Stomach (tissue), 19 donors: ENCODE results near the gene VAMP5. TPM values are rescaled to one million over a fixed set of nuclear protein-coding genes. Genes with fewer than 3 reads are reported as not detected.

Experiments used
- DNase-seq, 2 donors: peaks; one replicate each; pipeline versions ENCODE4 v3.0.0 to v3.0.0-alpha.2; 2013 to 2019
- H3K27ac ChIP-seq, 5 donors: fragments of 200-600 bp in 4 of 5; sonication (generic) in 4 of 5; one replicate each; pipeline ENCODE4 v1.5.1; 2013 to 2019; ENCODE audit warnings: mild to moderate bottlenecking in 1 of 5, moderate library complexity in 1 of 5
- H3K27me3 ChIP-seq, 3 donors: fragments of 200-600 bp; sonication (generic); one replicate each; pipeline ENCODE4 v1.5.1; 2017 to 2019; ENCODE audit warnings: mixed run types in 1 of 3
- H3K36me3 ChIP-seq, 4 donors: fragments of 200-600 bp; sonication (generic); 1 replicate in 3 of 4; 2 replicates in 1 of 4; pipeline ENCODE4 v1.5.1; 2016 to 2019
- H3K4me1 ChIP-seq, 4 donors: fragments of 200-600 bp; sonication (generic); one replicate each; pipeline ENCODE4 v1.5.1; 2016 to 2019
- H3K4me3 ChIP-seq, 4 donors: fragments of 200-600 bp; sonication (generic) in 3 of 4; one replicate each; pipeline ENCODE4 v1.5.1; 2016 to 2019; ENCODE audit warnings: mild to moderate bottlenecking in 1 of 4
- H3K9me3 ChIP-seq, 4 donors: fragments of 200-600 bp; sonication (generic); one replicate each; pipeline ENCODE4 v1.5.1; 2016 to 2019
- CTCF ChIP-seq, 7 experiments: fragments of 450-650 bp in 4 of 7; fragments of 200-600 bp in 3 of 7; sonication (generic) in 3 of 7; IDR thresholded peaks; one replicate each; pipeline ENCODE4 v1.5.1; 2016 to 2019; ENCODE audit warnings: antibody characterized with exemption in 7 of 7, control low read depth in 2 of 7, mild to moderate bottlenecking in 1 of 7
- EP300 ChIP-seq: sonication (generic); formaldehyde crosslinking; IDR thresholded peaks from one replicate; pipeline ENCODE4 v1.6.1; 2017; ENCODE audit warnings: antibody characterized with exemption
- POLR2A ChIP-seq, 4 donors: fragments of 450-650 bp; IDR thresholded peaks; one replicate each; pipeline ENCODE4 v1.6.1; 2016; ENCODE audit warnings: antibody characterized with exemption in 4 of 4, control low read depth in 2 of 4, mild to moderate bottlenecking in 1 of 4, moderate library complexity in 1 of 4
- POLR2AphosphoS5 ChIP-seq, 3 donors: sonication (generic); formaldehyde crosslinking; IDR thresholded peaks; one replicate each; pipeline ENCODE4 v1.6.1; 2016; ENCODE audit warnings: antibody characterized with exemption in 3 of 3
- WGBS, 5 donors: extraction: QIAGEN DNeasy Blood & Tissue Kit in 3 of 5; methylation state at CpG; one replicate each; pipeline versions ENCODE4 v1.1.5 to v1.1.7; 2013 to 2018; 5-methylcytosine and 5-hydroxymethylcytosine counted together
- intact Hi-C: fragments of 100-400 bp; cut with DNase I; formaldehyde crosslinking; loops from one replicate; pipeline ENCODE4 v1.15.1; 2023; ENCODE audit warnings: low total_unique reads
- long read RNA-seq, 10 donors: transcript quantifications; one replicate each; lab custom pipeline, GENCODE V29; 2026
- polyA plus RNA-seq, 3 donors: library from polyadenylated mRNA; stranded (reverse); fragments of 200-250 nt; gene quantifications; one replicate each; pipeline ENCODE4 v1.2.3, GENCODE V29; 2013
- total RNA-seq, 5 donors: library from RNA; depleted of rRNA; stranded (reverse); fragments of >200 nt; gene quantifications; one replicate each; pipeline versions ENCODE4 v1.1.0 to v1.2.3, GENCODE V29; 2014 to 2016
- donor health status: healthy with polysubstance abuse.
- donor health status: Bipolar disorder and iron deficiency.
- donor health status: healthy.

The VAMP5 gene
- total RNA-seq, result 10 to 100 TPM in 4 of 5 donors, 1 to 10 TPM in 1; 7.7 to 82.6 (median 29.5) TPM
- polyA plus RNA-seq, result 10 to 100 TPM; 87.7 to 95.1 (median 90.4) TPM
- long read RNA-seq, donor 1, partial matches to known transcripts, result 0 of 2 reads
- long read RNA-seq, donor 1, other reads (novel, unspliced or antisense), result 0 of 2 reads
- long read RNA-seq, donor 2, partial matches to known transcripts, result 0 of 2 reads
- long read RNA-seq, donor 2, other reads (novel, unspliced or antisense), result 0 of 2 reads
- long read RNA-seq, donor 3, transcript VAMP5-201 (3 exons, 689 nt), result major isoform, 7 of 7 reads
- long read RNA-seq, donor 3, partial matches to known transcripts, result 0 of 7 reads
- long read RNA-seq, donor 3, other reads (novel, unspliced or antisense), result 0 of 7 reads
- long read RNA-seq, donor 4, partial matches to known transcripts, result 0 of 2 reads
- long read RNA-seq, donor 4, other reads (novel, unspliced or antisense), result 0 of 2 reads
- long read RNA-seq, donor 5, transcript VAMP5-201 (3 exons, 689 nt), result major isoform, 23 of 23 reads
- long read RNA-seq, donor 5, partial matches to known transcripts, result 0 of 23 reads
- long read RNA-seq, donor 5, other reads (novel, unspliced or antisense), result 0 of 23 reads
- long read RNA-seq, donor 6, result 0 reads
- long read RNA-seq, donor 7, transcript VAMP5-201 (3 exons, 689 nt), result major isoform, 27 of 32 reads
- long read RNA-seq, donor 7, partial matches to known transcripts, result 5 of 32 reads
- long read RNA-seq, donor 7, other reads (novel, unspliced or antisense), result 0 of 32 reads
- long read RNA-seq, donor 8, transcript VAMP5-201 (3 exons, 689 nt), result major isoform, 11 of 22 reads
- long read RNA-seq, donor 8, partial matches to known transcripts, result 11 of 22 reads
- long read RNA-seq, donor 8, other reads (novel, unspliced or antisense), result 0 of 22 reads
- long read RNA-seq, donor 9, transcript VAMP5-201 (3 exons, 689 nt), result major isoform, 8 of 19 reads
- long read RNA-seq, donor 9, partial matches to known transcripts, result 10 of 19 reads
- long read RNA-seq, donor 9, other reads (novel, unspliced or antisense), result 0 of 19 reads
- long read RNA-seq, donor 10, partial matches to known transcripts, result 5 of 9 reads
- long read RNA-seq, donor 10, other reads (novel, unspliced or antisense), result 0 of 9 reads

GRCh38 chr2:85584354-85584856, at the start of gene VAMP5:
Gene VAMP5, plus strand, starts transcription at chr2:85584431. Its CDS starts 60 bp downstream, at chr2:85584491.
- intact Hi-C loops, result no loop called here
- Histone ChIP-seq H3K27ac (peak within 1 kb of the TSS; percentile 87 to 94 (median 91)), H3K27me3 (no peaks in the 10 kb centered on the region), H3K36me3 (peaks cover 0 to 21% (median 8%) of the 10 kb centered on the region in 4 donors), H3K4me3 (peak within 1 kb of the TSS; percentile 58 to 69 (median 62)), H3K9me3 (no peaks in the 10 kb centered on the region), H3K4me1 (peaks cover 53 to 80% (median 74%) of the 10 kb centered on the region in 4 donors)
- TF ChIP-seq POLR2A (IDR thresholded peaks at IDR 0.05) (no peak), POLR2AphosphoS5 (IDR thresholded peaks at IDR 0.05) (peak; percentile 5 to 56 (median 45)), CTCF (IDR thresholded peaks at IDR 0.05) (no peak)
- 0 to 9% (median 4%) methylated on average over 15 to 52 of the region's 52 CpGs for WGBS, 5 donors
- peak; percentile 53 to 81 for DNase-seq

- Histone ChIP-seq H3K36me3 (no peaks in the 10 kb centered on the region), H3K4me1 (peaks cover 8 to 32% (median 23%) of the 10 kb centered on the region in 4 donors), H3K4me3 (no peak overlapping the region), H3K27ac (peak overlapping the region in 2 of 5 donors; percentile 99 to 100), H3K27me3 (no peaks in the 10 kb centered on the region), H3K9me3 (no peaks in the 10 kb centered on the region)
- TF ChIP-seq POLR2A (IDR thresholded peaks at IDR 0.05), result no peak
- intact Hi-C loops, result no loop called here
- no peak for DNase-seq
- WGBS, 5 donors, result 68 to 75% (median 71%) methylated on average over 3 of the region's 3 CpGs
These were observed 49.4 kb upstream of the VAMP5 start for GRCh38 chr2:85534881-85535280.

- H3K4me1 ChIP-seq, result peaks cover 14 to 37% (median 30%) of the 10 kb centered on the region in 4 donors
- H3K36me3 ChIP-seq, result peaks cover 1 to 12% (median 8%) of the 10 kb centered on the region in 4 donors
- TF ChIP-seq CTCF (IDR thresholded peaks at IDR 0.05) (no peak), POLR2AphosphoS5 (IDR thresholded peaks at IDR 0.05) (no peak), EP300 (no peak)
- WGBS, 5 donors, result 54 to 83% (median 79%) methylated on average over 3 of the region's 3 CpGs
- H3K27me3 ChIP-seq, result no peaks in the 10 kb centered on the region
- peak overlapping the region in 4 of 5 donors; percentile 97 to 100 (median 99) for H3K27ac ChIP-seq
- no peaks in the 10 kb centered on the region for H3K9me3 ChIP-seq
- no peak overlapping the region for H3K4me3 ChIP-seq
- intact Hi-C loops, result no loop called here
- peak in 1 of 2 donors; percentile 35 for DNase-seq
These were observed 47.8 kb upstream of the VAMP5 start for GRCh38 chr2:85536479-85536878.

GRCh38 chr2:85537600-85538506, 46.4 kb upstream of the VAMP5 start:
- Histone ChIP-seq H3K4me1 (peaks cover 28 to 51% (median 42%) of the 10 kb centered on the region in 4 donors), H3K27me3 (no peaks in the 10 kb centered on the region), H3K27ac (peak overlapping the region; percentile 95 to 100 (median 99)), H3K36me3 (peaks cover 15 to 25% (median 22%) of the 10 kb centered on the region in 4 donors), H3K4me3 (peak overlapping the region; percentile 81 to 94 (median 90)), H3K9me3 (no peaks in the 10 kb centered on the region)
- peak; percentile 57 to 83 for DNase-seq
- TF ChIP-seq POLR2A (IDR thresholded peaks at IDR 0.05), result no peak
- TF ChIP-seq CTCF (IDR thresholded peaks at IDR 0.05), result peak in 1 of 7 experiments; percentile 7
- peak in 2 of 3 donors; percentile 26 to 30 for TF ChIP-seq POLR2AphosphoS5 (IDR thresholded peaks at IDR 0.05)
- WGBS, 5 donors, result 1 to 3% (median 1%) methylated on average over 29 to 35 of the region's 35 CpGs
- intact Hi-C loops, result no loop called here
